Measurements from ENCODE around the gene TOP1.

DNA sequence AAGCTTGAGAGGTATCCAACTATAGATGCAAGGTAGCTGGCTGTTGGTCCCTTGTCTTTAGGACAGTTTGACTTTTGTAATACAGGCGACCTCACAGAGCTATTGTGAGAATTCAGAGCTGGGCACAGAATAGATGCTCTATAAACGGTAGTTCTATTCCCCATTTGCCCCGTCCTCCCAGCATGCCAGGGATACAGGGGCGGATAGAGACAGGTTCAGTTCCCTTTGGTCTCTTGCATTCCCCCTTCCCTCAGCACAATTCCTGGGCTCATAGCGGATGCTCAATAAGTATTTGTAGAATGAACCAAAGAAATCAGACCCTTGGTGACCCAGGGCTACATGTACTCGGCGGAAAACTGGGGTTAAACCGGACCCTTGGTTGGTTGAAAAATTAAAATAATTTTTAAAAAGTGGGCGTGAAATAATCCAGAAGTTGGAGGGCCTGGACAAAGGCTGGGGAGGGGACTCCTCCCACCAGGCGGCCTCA lies 707 bp upstream of the TOP1 start:
- TF ChIP-seq, protein P1, sequence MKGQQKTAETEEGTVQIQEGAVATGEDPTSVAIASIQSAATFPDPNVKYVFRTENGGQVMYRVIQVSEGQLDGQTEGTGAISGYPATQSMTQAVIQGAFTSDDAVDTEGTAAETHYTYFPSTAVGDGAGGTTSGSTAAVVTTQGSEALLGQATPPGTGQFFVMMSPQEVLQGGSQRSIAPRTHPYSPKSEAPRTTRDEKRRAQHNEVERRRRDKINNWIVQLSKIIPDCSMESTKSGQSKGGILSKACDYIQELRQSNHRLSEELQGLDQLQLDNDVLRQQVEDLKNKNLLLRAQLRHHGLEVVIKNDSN (CRISPR knock-in tag; IDR thresholded peaks at IDR 0.05), result no peak
- TF ChIP-seq, protein P2, sequence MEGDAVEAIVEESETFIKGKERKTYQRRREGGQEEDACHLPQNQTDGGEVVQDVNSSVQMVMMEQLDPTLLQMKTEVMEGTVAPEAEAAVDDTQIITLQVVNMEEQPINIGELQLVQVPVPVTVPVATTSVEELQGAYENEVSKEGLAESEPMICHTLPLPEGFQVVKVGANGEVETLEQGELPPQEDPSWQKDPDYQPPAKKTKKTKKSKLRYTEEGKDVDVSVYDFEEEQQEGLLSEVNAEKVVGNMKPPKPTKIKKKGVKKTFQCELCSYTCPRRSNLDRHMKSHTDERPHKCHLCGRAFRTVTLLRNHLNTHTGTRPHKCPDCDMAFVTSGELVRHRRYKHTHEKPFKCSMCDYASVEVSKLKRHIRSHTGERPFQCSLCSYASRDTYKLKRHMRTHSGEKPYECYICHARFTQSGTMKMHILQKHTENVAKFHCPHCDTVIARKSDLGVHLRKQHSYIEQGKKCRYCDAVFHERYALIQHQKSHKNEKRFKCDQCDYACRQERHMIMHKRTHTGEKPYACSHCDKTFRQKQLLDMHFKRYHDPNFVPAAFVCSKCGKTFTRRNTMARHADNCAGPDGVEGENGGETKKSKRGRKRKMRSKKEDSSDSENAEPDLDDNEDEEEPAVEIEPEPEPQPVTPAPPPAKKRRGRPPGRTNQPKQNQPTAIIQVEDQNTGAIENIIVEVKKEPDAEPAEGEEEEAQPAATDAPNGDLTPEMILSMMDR (IDR thresholded peaks at IDR 0.05), result no peak
- no peak for TF ChIP-seq ELF4 (CRISPR knock-in tag; IDR thresholded peaks at IDR 0.05; ENCODE audit: low read depth)
- no peak for TF ChIP-seq ZNF121 (CRISPR knock-in tag; IDR thresholded peaks at IDR 0.05)
- TF ChIP-seq, protein P3, sequence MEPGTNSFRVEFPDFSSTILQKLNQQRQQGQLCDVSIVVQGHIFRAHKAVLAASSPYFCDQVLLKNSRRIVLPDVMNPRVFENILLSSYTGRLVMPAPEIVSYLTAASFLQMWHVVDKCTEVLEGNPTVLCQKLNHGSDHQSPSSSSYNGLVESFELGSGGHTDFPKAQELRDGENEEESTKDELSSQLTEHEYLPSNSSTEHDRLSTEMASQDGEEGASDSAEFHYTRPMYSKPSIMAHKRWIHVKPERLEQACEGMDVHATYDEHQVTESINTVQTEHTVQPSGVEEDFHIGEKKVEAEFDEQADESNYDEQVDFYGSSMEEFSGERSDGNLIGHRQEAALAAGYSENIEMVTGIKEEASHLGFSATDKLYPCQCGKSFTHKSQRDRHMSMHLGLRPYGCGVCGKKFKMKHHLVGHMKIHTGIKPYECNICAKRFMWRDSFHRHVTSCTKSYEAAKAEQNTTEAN (CRISPR knock-in tag; IDR thresholded peaks at IDR 0.05), result no peak
- no peak for TF ChIP-seq FOXJ3 (CRISPR knock-in tag; IDR thresholded peaks at IDR 0.05; ENCODE audit: borderline replicate concordance)

Measured in WTC11 (cell line).